ENCODE data around the gene ALG12. TPM values are rescaled to one million over a fixed set of nuclear protein-coding genes. Genes with fewer than 3 reads are reported as not detected.

ALG12 gene
- total and polyA plus RNA-seq, 2 experiments from 2014 or later: 18.7 to 23.3 TPM

DNA sequence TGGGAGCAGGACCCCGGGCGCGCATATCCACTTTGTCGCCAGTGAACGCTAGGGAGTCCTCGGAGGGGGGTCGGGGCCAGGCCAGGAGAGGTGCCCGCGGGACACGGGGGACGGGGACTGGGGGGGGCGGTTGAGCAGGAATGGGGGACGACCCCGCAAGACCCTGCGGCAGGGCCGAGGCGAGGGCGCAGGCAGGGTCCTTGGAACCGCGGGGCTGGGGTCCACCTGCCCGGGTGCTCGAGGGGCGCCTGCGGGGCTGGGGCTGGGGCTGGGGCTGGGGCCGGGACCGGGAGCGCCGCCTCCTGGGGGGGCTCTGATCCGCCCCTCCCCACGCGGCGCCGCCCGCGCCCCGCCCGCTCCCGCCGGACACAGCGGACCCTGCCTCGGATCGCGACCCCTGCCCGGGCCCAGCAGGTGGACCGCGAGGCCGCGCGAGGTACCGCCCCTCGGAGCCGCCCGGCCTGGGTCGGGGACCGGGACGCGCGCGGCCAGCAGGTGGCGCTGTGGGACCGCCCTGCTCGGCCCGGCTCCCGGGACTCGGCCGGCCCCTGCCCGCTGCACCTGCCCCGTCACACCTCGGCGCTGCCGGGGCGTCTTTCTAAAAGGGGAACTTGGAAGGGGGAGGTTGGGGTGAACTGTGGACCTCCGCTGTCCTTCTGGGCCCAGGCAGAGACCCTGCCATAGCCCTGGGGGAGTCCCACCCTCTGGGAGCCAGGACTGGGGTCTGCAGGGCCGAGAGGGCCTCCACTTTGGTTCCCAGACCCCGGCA, 11.2 kb upstream of the ALG12 start:
- Mint-ChIP-seq H3K36me3 (ENCODE audit: low read depth) (peaks cover 2% of the 10 kb centered on the region; the same call in 1 of the 3 replicates), H3K27ac (no peak overlapping the region), H3K27me3 (ENCODE audit: insufficient read depth, low read depth, poor library complexity) (peaks cover 21% of the 10 kb centered on the region), H3K9me3 (no peaks in the 10 kb centered on the region), H3K4me3 (no peak overlapping the region), H3K4me1 (peaks cover 13% of the 10 kb centered on the region)
- Histone ChIP-seq H3K27ac (ENCODE audit: low read depth) (no peak overlapping the region), H2AFZ (0 out of 2 replicates have a peak overlapping the region, but pooled peaks have one; percentile 59), H3K4me2 (peak overlapping the region; percentile 66), H3K36me3 (ENCODE audit: insufficient read depth) (no peaks in the 10 kb centered on the region), H3K9me2 (ENCODE audit: insufficient read depth) (no peaks in the 10 kb centered on the region), H3K79me2 (replicated peaks; ENCODE audit: insufficient read depth) (no peaks in the 10 kb centered on the region), H3K4me3 (peak overlapping the region; percentile 41; the same call in 1 of the 2 replicates), H3F3A (replicated peaks; ENCODE audit: low read depth) (no peaks in the 10 kb centered on the region; the same call in 1 of the 2 replicates), H4K20me1 (replicated peaks; ENCODE audit: insufficient read depth) (no peaks in the 10 kb centered on the region), H3K27me3 (ENCODE audit: insufficient read depth) (peaks cover 9% of the 10 kb centered on the region), H3K4me1 (ENCODE audit: insufficient read depth) (no peaks in the 10 kb centered on the region; the same call in 1 of the 2 replicates)
- ATAC-seq (peak; percentile 85), DNase-seq (ENCODE audit: low spot score) (peak; percentile 81)
- TF ChIP-seq, protein P1, sequence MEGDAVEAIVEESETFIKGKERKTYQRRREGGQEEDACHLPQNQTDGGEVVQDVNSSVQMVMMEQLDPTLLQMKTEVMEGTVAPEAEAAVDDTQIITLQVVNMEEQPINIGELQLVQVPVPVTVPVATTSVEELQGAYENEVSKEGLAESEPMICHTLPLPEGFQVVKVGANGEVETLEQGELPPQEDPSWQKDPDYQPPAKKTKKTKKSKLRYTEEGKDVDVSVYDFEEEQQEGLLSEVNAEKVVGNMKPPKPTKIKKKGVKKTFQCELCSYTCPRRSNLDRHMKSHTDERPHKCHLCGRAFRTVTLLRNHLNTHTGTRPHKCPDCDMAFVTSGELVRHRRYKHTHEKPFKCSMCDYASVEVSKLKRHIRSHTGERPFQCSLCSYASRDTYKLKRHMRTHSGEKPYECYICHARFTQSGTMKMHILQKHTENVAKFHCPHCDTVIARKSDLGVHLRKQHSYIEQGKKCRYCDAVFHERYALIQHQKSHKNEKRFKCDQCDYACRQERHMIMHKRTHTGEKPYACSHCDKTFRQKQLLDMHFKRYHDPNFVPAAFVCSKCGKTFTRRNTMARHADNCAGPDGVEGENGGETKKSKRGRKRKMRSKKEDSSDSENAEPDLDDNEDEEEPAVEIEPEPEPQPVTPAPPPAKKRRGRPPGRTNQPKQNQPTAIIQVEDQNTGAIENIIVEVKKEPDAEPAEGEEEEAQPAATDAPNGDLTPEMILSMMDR (conservative IDR thresholded peaks at IDR 0.05; ENCODE audit: low read depth in 2 of 2): peak; percentile 46 to 80
- no peak for TF ChIP-seq EZH2 (IDR thresholded peaks at IDR 0.05; ENCODE audit: low read depth, unreplicated experiment)

DNA sequence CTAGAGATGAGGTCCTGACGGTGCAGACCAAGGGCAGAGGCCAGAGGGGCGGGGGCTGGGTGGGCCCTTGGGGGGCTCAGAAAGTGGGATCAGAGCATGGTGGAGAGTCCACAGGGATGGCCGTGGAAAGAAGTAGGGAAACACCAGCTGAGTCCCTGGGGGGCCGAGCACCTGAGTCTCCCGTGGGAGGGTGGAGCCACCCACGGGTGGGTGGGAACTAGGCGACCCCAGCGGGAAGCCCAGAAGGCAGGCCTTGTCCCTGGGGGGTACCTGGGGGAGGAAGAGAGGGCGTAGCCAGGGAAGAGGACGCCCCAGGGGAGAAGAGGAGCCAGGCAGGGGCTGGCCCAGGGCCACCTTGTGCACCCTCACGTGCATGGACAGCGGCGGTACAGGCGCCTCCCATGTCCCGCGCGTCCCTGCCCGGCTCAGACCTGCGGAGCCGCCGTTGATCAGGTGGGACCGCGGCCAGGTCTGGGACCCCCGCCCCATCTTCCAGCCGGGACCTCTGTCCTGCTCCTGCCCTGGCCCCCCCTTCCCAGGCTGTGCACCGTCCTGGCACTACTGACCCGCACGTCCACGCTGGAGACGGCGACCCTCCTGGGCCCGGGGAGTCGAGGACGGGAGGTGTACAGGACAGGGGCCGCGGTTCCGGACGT, 10.4 kb upstream of the ALG12 start:
- H3K27ac ChIP-seq (ENCODE audit: low read depth): no peak overlapping the region
- no peak overlapping the region for H3K27ac Mint-ChIP-seq
- peaks cover 2% of the 10 kb centered on the region; the same call in 1 of the 3 replicates for H3K36me3 Mint-ChIP-seq (ENCODE audit: low read depth)
- no peaks in the 10 kb centered on the region; the same call in 1 of the 2 replicates for H3K4me1 ChIP-seq (ENCODE audit: insufficient read depth)
- peaks cover 21% of the 10 kb centered on the region for H3K27me3 Mint-ChIP-seq (ENCODE audit: insufficient read depth, low read depth, poor library complexity)
- H3K9me2 ChIP-seq (ENCODE audit: insufficient read depth): no peaks in the 10 kb centered on the region
- H3K27me3 ChIP-seq (ENCODE audit: insufficient read depth): peaks cover 9% of the 10 kb centered on the region
- H4K20me1 ChIP-seq (replicated peaks; ENCODE audit: insufficient read depth): no peaks in the 10 kb centered on the region
- no peak overlapping the region for H2AFZ ChIP-seq
- no peak overlapping the region for H3K4me3 Mint-ChIP-seq
- H3K79me2 ChIP-seq (replicated peaks; ENCODE audit: insufficient read depth): no peaks in the 10 kb centered on the region
- peak overlapping the region; percentile 41; the same call in 1 of the 2 replicates for H3K4me3 ChIP-seq
- peaks cover 13% of the 10 kb centered on the region for H3K4me1 Mint-ChIP-seq
- no peaks in the 10 kb centered on the region for H3K36me3 ChIP-seq (ENCODE audit: insufficient read depth)
- no peaks in the 10 kb centered on the region; the same call in 1 of the 2 replicates for H3F3A ChIP-seq (replicated peaks; ENCODE audit: low read depth)
- ATAC-seq (peak; percentile 33), DNase-seq (ENCODE audit: low spot score) (peak; percentile 52)
- peak overlapping the region; percentile 66 for H3K4me2 ChIP-seq
- no peaks in the 10 kb centered on the region for H3K9me3 Mint-ChIP-seq
- TF ChIP-seq ZNF331 (CRISPR knock-in tag; IDR thresholded peaks at IDR 0.05; ENCODE audit: low read depth) (no peak), EZH2 (IDR thresholded peaks at IDR 0.05; ENCODE audit: low read depth, unreplicated experiment) (no peak), CREB1 (CRISPR knock-in tag; IDR thresholded peaks at IDR 0.05; ENCODE audit: low read depth) (no peak), STAT1 (IDR thresholded peaks at IDR 0.05; ENCODE audit: unreplicated experiment) (no peak)
- TF ChIP-seq, protein P2, sequence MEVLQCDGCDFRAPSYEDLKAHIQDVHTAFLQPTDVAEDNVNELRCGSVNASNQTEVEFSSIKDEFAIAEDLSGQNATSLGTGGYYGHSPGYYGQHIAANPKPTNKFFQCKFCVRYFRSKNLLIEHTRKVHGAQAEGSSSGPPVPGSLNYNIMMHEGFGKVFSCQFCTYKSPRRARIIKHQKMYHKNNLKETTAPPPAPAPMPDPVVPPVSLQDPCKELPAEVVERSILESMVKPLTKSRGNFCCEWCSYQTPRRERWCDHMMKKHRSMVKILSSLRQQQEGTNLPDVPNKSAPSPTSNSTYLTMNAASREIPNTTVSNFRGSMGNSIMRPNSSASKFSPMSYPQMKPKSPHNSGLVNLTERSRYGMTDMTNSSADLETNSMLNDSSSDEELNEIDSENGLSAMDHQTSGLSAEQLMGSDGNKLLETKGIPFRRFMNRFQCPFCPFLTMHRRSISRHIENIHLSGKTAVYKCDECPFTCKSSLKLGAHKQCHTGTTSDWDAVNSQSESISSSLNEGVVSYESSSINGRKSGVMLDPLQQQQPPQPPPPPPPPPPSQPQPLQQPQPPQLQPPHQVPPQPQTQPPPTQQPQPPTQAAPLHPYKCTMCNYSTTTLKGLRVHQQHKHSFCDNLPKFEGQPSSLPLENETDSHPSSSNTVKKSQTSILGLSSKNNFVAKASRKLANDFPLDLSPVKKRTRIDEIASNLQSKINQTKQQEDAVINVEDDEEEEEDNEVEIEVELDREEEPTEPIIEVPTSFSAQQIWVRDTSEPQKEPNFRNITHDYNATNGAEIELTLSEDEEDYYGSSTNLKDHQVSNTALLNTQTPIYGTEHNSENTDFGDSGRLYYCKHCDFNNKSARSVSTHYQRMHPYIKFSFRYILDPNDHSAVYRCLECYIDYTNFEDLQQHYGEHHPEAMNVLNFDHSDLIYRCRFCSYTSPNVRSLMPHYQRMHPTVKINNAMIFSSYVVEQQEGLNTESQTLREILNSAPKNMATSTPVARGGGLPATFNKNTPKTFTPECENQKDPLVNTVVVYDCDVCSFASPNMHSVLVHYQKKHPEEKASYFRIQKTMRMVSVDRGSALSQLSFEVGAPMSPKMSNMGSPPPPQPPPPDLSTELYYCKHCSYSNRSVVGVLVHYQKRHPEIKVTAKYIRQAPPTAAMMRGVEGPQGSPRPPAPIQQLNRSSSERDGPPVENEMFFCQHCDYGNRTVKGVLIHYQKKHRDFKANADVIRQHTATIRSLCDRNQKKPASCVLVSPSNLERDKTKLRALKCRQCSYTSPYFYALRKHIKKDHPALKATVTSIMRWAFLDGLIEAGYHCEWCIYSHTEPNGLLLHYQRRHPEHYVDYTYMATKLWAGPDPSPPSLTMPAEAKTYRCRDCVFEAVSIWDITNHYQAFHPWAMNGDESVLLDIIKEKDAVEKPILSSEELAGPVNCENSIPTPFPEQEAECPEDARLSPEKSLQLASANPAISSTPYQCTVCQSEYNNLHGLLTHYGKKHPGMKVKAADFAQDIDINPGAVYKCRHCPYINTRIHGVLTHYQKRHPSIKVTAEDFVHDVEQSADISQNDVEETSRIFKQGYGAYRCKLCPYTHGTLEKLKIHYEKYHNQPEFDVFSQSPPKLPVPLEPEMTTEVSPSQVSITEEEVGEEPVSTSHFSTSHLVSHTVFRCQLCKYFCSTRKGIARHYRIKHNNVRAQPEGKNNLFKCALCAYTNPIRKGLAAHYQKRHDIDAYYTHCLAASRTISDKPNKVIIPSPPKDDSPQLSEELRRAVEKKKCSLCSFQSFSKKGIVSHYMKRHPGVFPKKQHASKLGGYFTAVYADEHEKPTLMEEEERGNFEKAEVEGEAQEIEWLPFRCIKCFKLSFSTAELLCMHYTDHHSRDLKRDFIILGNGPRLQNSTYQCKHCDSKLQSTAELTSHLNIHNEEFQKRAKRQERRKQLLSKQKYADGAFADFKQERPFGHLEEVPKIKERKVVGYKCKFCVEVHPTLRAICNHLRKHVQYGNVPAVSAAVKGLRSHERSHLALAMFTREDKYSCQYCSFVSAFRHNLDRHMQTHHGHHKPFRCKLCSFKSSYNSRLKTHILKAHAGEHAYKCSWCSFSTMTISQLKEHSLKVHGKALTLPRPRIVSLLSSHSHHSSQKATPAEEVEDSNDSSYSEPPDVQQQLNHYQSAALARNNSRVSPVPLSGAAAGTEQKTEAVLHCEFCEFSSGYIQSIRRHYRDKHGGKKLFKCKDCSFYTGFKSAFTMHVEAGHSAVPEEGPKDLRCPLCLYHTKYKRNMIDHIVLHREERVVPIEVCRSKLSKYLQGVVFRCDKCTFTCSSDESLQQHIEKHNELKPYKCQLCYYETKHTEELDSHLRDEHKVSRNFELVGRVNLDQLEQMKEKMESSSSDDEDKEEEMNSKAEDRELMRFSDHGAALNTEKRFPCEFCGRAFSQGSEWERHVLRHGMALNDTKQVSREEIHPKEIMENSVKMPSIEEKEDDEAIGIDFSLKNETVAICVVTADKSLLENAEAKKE (CRISPR knock-in tag; IDR thresholded peaks at IDR 0.05): no peak
- TF ChIP-seq, protein P3, sequence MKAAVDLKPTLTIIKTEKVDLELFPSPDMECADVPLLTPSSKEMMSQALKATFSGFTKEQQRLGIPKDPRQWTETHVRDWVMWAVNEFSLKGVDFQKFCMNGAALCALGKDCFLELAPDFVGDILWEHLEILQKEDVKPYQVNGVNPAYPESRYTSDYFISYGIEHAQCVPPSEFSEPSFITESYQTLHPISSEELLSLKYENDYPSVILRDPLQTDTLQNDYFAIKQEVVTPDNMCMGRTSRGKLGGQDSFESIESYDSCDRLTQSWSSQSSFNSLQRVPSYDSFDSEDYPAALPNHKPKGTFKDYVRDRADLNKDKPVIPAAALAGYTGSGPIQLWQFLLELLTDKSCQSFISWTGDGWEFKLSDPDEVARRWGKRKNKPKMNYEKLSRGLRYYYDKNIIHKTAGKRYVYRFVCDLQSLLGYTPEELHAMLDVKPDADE (IDR thresholded peaks at IDR 0.05): no peak

All from GM23338 (cell line).